ENCODE data around the gene PRND.
A peak's percentile ranks its signal among the peaks of the same experiment; 100 is the strongest.

Gene PRND

DNA sequence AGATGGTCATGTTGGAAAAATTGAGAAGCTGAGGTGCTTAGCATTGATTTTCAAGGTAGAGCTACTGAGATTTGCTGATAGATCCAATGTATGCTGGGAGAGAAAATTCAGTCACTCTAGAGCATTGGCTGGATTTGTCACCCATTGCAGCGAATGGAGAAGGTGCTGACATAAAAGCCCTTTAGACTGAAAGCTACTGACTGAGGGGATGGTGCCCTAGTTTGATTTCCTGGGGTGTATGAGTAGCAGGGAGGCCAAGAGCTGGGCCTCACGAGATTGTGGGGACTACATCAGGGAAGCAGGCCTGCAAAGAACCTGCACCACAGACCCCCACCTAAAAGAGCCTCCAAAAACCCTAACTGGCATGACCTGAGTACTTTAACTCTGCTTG lies 23.9 kb upstream of the PRND start:
- no peak overlapping the region for H3K4me3 ChIP-seq (ENCODE audit: low read depth, low read length)
- H3K14ac ChIP-seq (ENCODE audit: low read length) = no peak overlapping the region
- WGBS (ENCODE audit: extremely low coverage, insufficient coverage, insufficient read length) = no CpG with 5 or more reads among the region's 2 CpGs
- no peaks in the 10 kb centered on the region for H3K27me3 ChIP-seq (ENCODE audit: insufficient read depth, low read length)
- H2AFZ ChIP-seq (ENCODE audit: insufficient read depth, low read length, poor library complexity) = no peak overlapping the region
- no peak overlapping the region for H3K27ac ChIP-seq (ENCODE audit: low read depth, low read length)
- no peak overlapping the region for H4K91ac ChIP-seq (ENCODE audit: low read depth, low read length)
- no peaks in the 10 kb centered on the region for H3K79me1 ChIP-seq (ENCODE audit: low read length)
- H2BK12ac ChIP-seq (ENCODE audit: low read length) = no peak overlapping the region
- no peak overlapping the region for H3K18ac ChIP-seq (ENCODE audit: low read length)
- H3K4me1 ChIP-seq (ENCODE audit: control insufficient read depth in 1 of 2, insufficient read depth in 2 of 2, low read length in 2 of 2) = no peaks in the 10 kb centered on the region
- no peak for DNase-seq
- H3K4ac ChIP-seq (ENCODE audit: low read depth, low read length) = no peak overlapping the region
- H3K36me3 ChIP-seq (ENCODE audit: control insufficient read depth in 1 of 2, insufficient read depth in 2 of 2, low read length in 2 of 2) = peaks cover 7 to 11% of the 10 kb centered on the region in 2 experiments
- H3K9me3 ChIP-seq (ENCODE audit: insufficient read depth, low read depth, low read length) = no peaks in the 10 kb centered on the region
- H2AK5ac ChIP-seq (ENCODE audit: low read length) = no peak overlapping the region
- no peak overlapping the region for H3K4me2 ChIP-seq (ENCODE audit: low read length)
- no peak overlapping the region for H2BK120ac ChIP-seq (ENCODE audit: insufficient read depth, low read length, poor library complexity)
- H2BK5ac ChIP-seq (ENCODE audit: low read depth, low read length, poor library complexity) = no peak overlapping the region
- H3K9ac ChIP-seq (ENCODE audit: low read length) = peak overlapping the region; percentile 63
- no peak overlapping the region for H4K12ac ChIP-seq (ENCODE audit: low read depth, low read length)
- H3K23ac ChIP-seq (ENCODE audit: low read length) = no peak overlapping the region
- H3K79me2 ChIP-seq (ENCODE audit: control insufficient read depth, insufficient read depth, low read length, poor library complexity) = no peaks in the 10 kb centered on the region
- no peak overlapping the region for H4K8ac ChIP-seq (ENCODE audit: low read depth, low read length)

GRCh38 chr20:4699216-4699615 lies 22.5 kb upstream of the PRND start:
- Histone ChIP-seq H3K9me3 (ENCODE audit: insufficient read depth, low read depth, low read length) (no peaks in the 10 kb centered on the region), H3K36me3 (ENCODE audit: control insufficient read depth in 1 of 2, insufficient read depth in 2 of 2, low read length in 2 of 2) (peaks cover 7 to 11% of the 10 kb centered on the region in 2 experiments), H3K4me1 (ENCODE audit: control insufficient read depth in 1 of 2, insufficient read depth in 2 of 2, low read length in 2 of 2) (peaks cover 0 to 4% of the 10 kb centered on the region in 2 experiments), H3K79me1 (ENCODE audit: low read length) (peaks cover 2% of the 10 kb centered on the region), H3K9ac (ENCODE audit: low read length) (no peak overlapping the region), H2BK120ac (ENCODE audit: insufficient read depth, low read length, poor library complexity) (no peak overlapping the region), H3K79me2 (ENCODE audit: control insufficient read depth, insufficient read depth, low read length, poor library complexity) (no peaks in the 10 kb centered on the region), H4K12ac (ENCODE audit: low read depth, low read length) (no peak overlapping the region), H3K27ac (ENCODE audit: low read depth, low read length) (no peak overlapping the region), H3K4me2 (ENCODE audit: low read length) (no peak overlapping the region), H2AK5ac (ENCODE audit: low read length) (no peak overlapping the region), H3K23ac (ENCODE audit: low read length) (no peak overlapping the region), H4K8ac (ENCODE audit: low read depth, low read length) (no peak overlapping the region), H4K91ac (ENCODE audit: low read depth, low read length) (no peak overlapping the region), H3K18ac (ENCODE audit: low read length) (no peak overlapping the region), H3K27me3 (ENCODE audit: insufficient read depth, low read length) (no peaks in the 10 kb centered on the region), H3K14ac (ENCODE audit: low read length) (no peak overlapping the region), H2BK5ac (ENCODE audit: low read depth, low read length, poor library complexity) (no peak overlapping the region), H2BK12ac (ENCODE audit: low read length) (no peak overlapping the region), H3K4me3 (ENCODE audit: low read depth, low read length) (no peak overlapping the region), H2AFZ (ENCODE audit: insufficient read depth, low read length, poor library complexity) (no peak overlapping the region), H3K4ac (ENCODE audit: low read depth, low read length) (no peak overlapping the region)
- no CpG with 5 or more reads among the region's 9 CpGs for WGBS (ENCODE audit: extremely low coverage, insufficient coverage, insufficient read length)
- no peak for DNase-seq

- Histone ChIP-seq H3K4me2 (ENCODE audit: low read length) (no peak overlapping the region), H3K9ac (ENCODE audit: low read length) (no peak overlapping the region), H3K9me3 (ENCODE audit: insufficient read depth, low read depth, low read length) (no peaks in the 10 kb centered on the region), H3K14ac (ENCODE audit: low read length) (no peak overlapping the region), H3K79me2 (ENCODE audit: control insufficient read depth, insufficient read depth, low read length, poor library complexity) (no peaks in the 10 kb centered on the region), H3K4ac (ENCODE audit: low read depth, low read length) (no peak overlapping the region), H3K18ac (ENCODE audit: low read length) (no peak overlapping the region), H2BK120ac (ENCODE audit: insufficient read depth, low read length, poor library complexity) (no peak overlapping the region), H3K27me3 (ENCODE audit: insufficient read depth, low read length) (no peaks in the 10 kb centered on the region), H4K91ac (ENCODE audit: low read depth, low read length) (no peak overlapping the region), H3K4me3 (ENCODE audit: low read depth, low read length) (no peak overlapping the region), H2BK12ac (ENCODE audit: low read length) (no peak overlapping the region), H2AK5ac (ENCODE audit: low read length) (no peak overlapping the region), H2BK5ac (ENCODE audit: low read depth, low read length, poor library complexity) (no peak overlapping the region), H3K36me3 (ENCODE audit: control insufficient read depth in 1 of 2, insufficient read depth in 2 of 2, low read length in 2 of 2) (peaks cover 7 to 11% of the 10 kb centered on the region in 2 experiments), H2AFZ (ENCODE audit: insufficient read depth, low read length, poor library complexity) (no peak overlapping the region), H4K8ac (ENCODE audit: low read depth, low read length) (no peak overlapping the region), H3K4me1 (ENCODE audit: control insufficient read depth in 1 of 2, insufficient read depth in 2 of 2, low read length in 2 of 2) (peaks cover 0 to 5% of the 10 kb centered on the region in 2 experiments), H4K12ac (ENCODE audit: low read depth, low read length) (no peak overlapping the region), H3K79me1 (ENCODE audit: low read length) (peaks cover 2% of the 10 kb centered on the region), H3K27ac (ENCODE audit: low read depth, low read length) (no peak overlapping the region), H3K23ac (ENCODE audit: low read length) (no peak overlapping the region)
- WGBS (ENCODE audit: extremely low coverage, insufficient coverage, insufficient read length) = no CpG with 5 or more reads among the region's 3 CpGs
- no peak for DNase-seq
Observed at GRCh38 chr20:4699957-4700356, 21.8 kb upstream of the PRND start.

GRCh38 chr20:4702562-4703280 lies 19.0 kb upstream of the PRND start:
- no peak overlapping the region for H3K9ac ChIP-seq (ENCODE audit: low read length)
- H3K27ac ChIP-seq (ENCODE audit: low read depth, low read length) = no peak overlapping the region
- no peak overlapping the region for H2BK5ac ChIP-seq (ENCODE audit: low read depth, low read length, poor library complexity)
- H2BK12ac ChIP-seq (ENCODE audit: low read length) = no peak overlapping the region
- H4K8ac ChIP-seq (ENCODE audit: low read depth, low read length) = no peak overlapping the region
- H3K18ac ChIP-seq (ENCODE audit: low read length) = no peak overlapping the region
- no peaks in the 10 kb centered on the region for H3K9me3 ChIP-seq (ENCODE audit: insufficient read depth, low read depth, low read length)
- no peak overlapping the region for H2BK120ac ChIP-seq (ENCODE audit: insufficient read depth, low read length, poor library complexity)
- no peak overlapping the region for H3K23ac ChIP-seq (ENCODE audit: low read length)
- H3K4me3 ChIP-seq (ENCODE audit: low read depth, low read length) = no peak overlapping the region
- no peak overlapping the region for H3K4ac ChIP-seq (ENCODE audit: low read depth, low read length)
- peaks cover 4% of the 10 kb centered on the region for H3K79me1 ChIP-seq (ENCODE audit: low read length)
- no peak for DNase-seq
- H4K12ac ChIP-seq (ENCODE audit: low read depth, low read length) = no peak overlapping the region
- WGBS (ENCODE audit: extremely low coverage, insufficient coverage, insufficient read length) = no CpG with 5 or more reads among the region's 7 CpGs
- no peak overlapping the region for H2AFZ ChIP-seq (ENCODE audit: insufficient read depth, low read length, poor library complexity)
- peaks cover 7 to 11% of the 10 kb centered on the region in 2 experiments for H3K36me3 ChIP-seq (ENCODE audit: control insufficient read depth in 1 of 2, insufficient read depth in 2 of 2, low read length in 2 of 2)
- H3K4me2 ChIP-seq (ENCODE audit: low read length) = no peak overlapping the region
- H3K27me3 ChIP-seq (ENCODE audit: insufficient read depth, low read length) = no peaks in the 10 kb centered on the region
- H3K79me2 ChIP-seq (ENCODE audit: control insufficient read depth, insufficient read depth, low read length, poor library complexity) = no peaks in the 10 kb centered on the region
- no peak overlapping the region for H3K14ac ChIP-seq (ENCODE audit: low read length)
- no peak overlapping the region for H2AK5ac ChIP-seq (ENCODE audit: low read length)
- peaks cover 0 to 5% of the 10 kb centered on the region in 2 experiments for H3K4me1 ChIP-seq (ENCODE audit: control insufficient read depth in 1 of 2, insufficient read depth in 2 of 2, low read length in 2 of 2)
- H4K91ac ChIP-seq (ENCODE audit: low read depth, low read length) = no peak overlapping the region

All from trophoblast cell (in vitro differentiated cells and primary cell).